ENCODE results near the gene SLC2A4RG. TPM values are rescaled to one million over a fixed set of nuclear protein-coding genes. Genes with fewer than 3 reads are reported as not detected.

SLC2A4RG gene
- total RNA-seq, 1 experiment from 2014 or later = 105 TPM

DNA sequence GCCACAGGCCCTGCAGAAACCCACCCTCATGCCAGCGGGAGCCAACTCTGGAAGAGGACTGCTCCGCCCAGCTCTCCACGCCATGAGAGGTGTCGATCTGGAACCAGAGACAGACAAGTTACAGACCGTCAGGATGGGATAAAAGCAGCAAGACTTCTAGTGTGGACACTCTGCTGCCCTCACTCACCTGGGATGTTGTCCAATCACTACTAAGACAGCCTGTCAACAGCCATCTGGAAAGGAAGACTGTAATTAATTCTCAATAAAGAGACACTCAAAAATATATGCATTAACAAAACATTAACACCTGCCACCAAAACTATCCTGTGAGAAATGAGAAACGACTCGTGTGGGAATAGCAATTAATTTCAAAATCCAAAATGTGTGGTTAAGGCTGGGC is 28.3 kb downstream of the SLC2A4RG start:
- no peak overlapping the region for H3K4me3 Mint-ChIP-seq (ENCODE audit: unreplicated experiment)
- BruUV-seq (replicated peaks) = no TSS peak
- H3K27me3 Mint-ChIP-seq (ENCODE audit: insufficient read depth, unreplicated experiment) = no peaks in the 10 kb centered on the region
- no peak for DNase-seq (ENCODE audit: unreplicated experiment)
- intact Hi-C loops (cut with micrococcal nuclease) = no loop called here
- no peak overlapping the region for H3K27ac Mint-ChIP-seq (ENCODE audit: low read depth, unreplicated experiment)
- H3K9me3 Mint-ChIP-seq (ENCODE audit: unreplicated experiment) = no peaks in the 10 kb centered on the region
- TF ChIP-seq, protein P1, sequence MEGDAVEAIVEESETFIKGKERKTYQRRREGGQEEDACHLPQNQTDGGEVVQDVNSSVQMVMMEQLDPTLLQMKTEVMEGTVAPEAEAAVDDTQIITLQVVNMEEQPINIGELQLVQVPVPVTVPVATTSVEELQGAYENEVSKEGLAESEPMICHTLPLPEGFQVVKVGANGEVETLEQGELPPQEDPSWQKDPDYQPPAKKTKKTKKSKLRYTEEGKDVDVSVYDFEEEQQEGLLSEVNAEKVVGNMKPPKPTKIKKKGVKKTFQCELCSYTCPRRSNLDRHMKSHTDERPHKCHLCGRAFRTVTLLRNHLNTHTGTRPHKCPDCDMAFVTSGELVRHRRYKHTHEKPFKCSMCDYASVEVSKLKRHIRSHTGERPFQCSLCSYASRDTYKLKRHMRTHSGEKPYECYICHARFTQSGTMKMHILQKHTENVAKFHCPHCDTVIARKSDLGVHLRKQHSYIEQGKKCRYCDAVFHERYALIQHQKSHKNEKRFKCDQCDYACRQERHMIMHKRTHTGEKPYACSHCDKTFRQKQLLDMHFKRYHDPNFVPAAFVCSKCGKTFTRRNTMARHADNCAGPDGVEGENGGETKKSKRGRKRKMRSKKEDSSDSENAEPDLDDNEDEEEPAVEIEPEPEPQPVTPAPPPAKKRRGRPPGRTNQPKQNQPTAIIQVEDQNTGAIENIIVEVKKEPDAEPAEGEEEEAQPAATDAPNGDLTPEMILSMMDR (IDR thresholded peaks at IDR 0.05; ENCODE audit: unreplicated experiment) = no peak
- ChIA-PET CTCF (interaction anchor here (0.6 to 2.9 kb wide), 2 partner anchors 18 to 216 kb away, joined by 3 to 9 read pairs; no protein-coding TSS in a partner anchor), POLR2A (interaction anchor here (0.6 to 0.8 kb wide), 3 partner anchors 97 to 352 kb away, joined by 3 read pairs; partner anchors contain the start of gene TPD52L2)
- no peaks in the 10 kb centered on the region for H3K36me3 Mint-ChIP-seq (ENCODE audit: insufficient read depth, unreplicated experiment)
- H3K4me1 Mint-ChIP-seq (ENCODE audit: insufficient read depth, unreplicated experiment) = no peaks in the 10 kb centered on the region

- no TSS peak for BruUV-seq (replicated peaks)
- Mint-ChIP-seq H3K4me1 (ENCODE audit: insufficient read depth, unreplicated experiment) (no peaks in the 10 kb centered on the region), H3K36me3 (ENCODE audit: insufficient read depth, unreplicated experiment) (no peaks in the 10 kb centered on the region), H3K27me3 (ENCODE audit: insufficient read depth, unreplicated experiment) (no peaks in the 10 kb centered on the region), H3K9me3 (ENCODE audit: unreplicated experiment) (no peaks in the 10 kb centered on the region), H3K4me3 (ENCODE audit: unreplicated experiment) (no peak overlapping the region), H3K27ac (ENCODE audit: low read depth, unreplicated experiment) (no peak overlapping the region)
- ChIA-PET POLR2A (interaction anchor here (0.5 to 0.6 kb wide), 3 partner anchors 96 to 299 kb away, joined by 3 read pairs; partner anchors contain the start of gene TPD52L2), CTCF (interaction anchor here (0.5 to 2.9 kb wide), 5 partner anchors 15 to 214 kb away, joined by 3 to 9 read pairs (median 5); no protein-coding TSS in a partner anchor)
- DNase-seq (ENCODE audit: unreplicated experiment) = no peak
- TF ChIP-seq, protein P1 (IDR thresholded peaks at IDR 0.05; ENCODE audit: unreplicated experiment) = no peak
- intact Hi-C loops (cut with micrococcal nuclease) = no loop called here
Observed at GRCh38 chr20:63768591-63769515, 29.3 kb downstream of the SLC2A4RG start.

- no peaks in the 10 kb centered on the region for H3K36me3 Mint-ChIP-seq (ENCODE audit: insufficient read depth, unreplicated experiment)
- TF ChIP-seq, protein P1 (IDR thresholded peaks at IDR 0.05; ENCODE audit: unreplicated experiment) = no peak
- DNase-seq (ENCODE audit: unreplicated experiment) = no peak
- BruUV-seq (replicated peaks) = no TSS peak
- intact Hi-C loops (cut with micrococcal nuclease) = no loop called here
- H3K27me3 Mint-ChIP-seq (ENCODE audit: insufficient read depth, unreplicated experiment) = no peaks in the 10 kb centered on the region
- POLR2A ChIA-PET = interaction anchor here (0.6 kb wide), 1 partner anchor 300 kb away, joined by 3 read pairs; no protein-coding TSS in a partner anchor
- H3K4me1 Mint-ChIP-seq (ENCODE audit: insufficient read depth, unreplicated experiment) = no peaks in the 10 kb centered on the region
- CTCF ChIA-PET = interaction anchor here (1.6 to 2.9 kb wide), 2 partner anchors 14 to 16 kb away, joined by 6 to 9 read pairs; no protein-coding TSS in a partner anchor
- no peak overlapping the region for H3K27ac Mint-ChIP-seq (ENCODE audit: low read depth, unreplicated experiment)
- no peak overlapping the region for H3K4me3 Mint-ChIP-seq (ENCODE audit: unreplicated experiment)
- no peaks in the 10 kb centered on the region for H3K9me3 Mint-ChIP-seq (ENCODE audit: unreplicated experiment)
Observed at GRCh38 chr20:63769891-63770474, 30.4 kb downstream of the SLC2A4RG start.

- H3K27ac Mint-ChIP-seq (ENCODE audit: low read depth, unreplicated experiment) = no peak overlapping the region
- CTCF ChIA-PET = no interaction called here
- DNase-seq (ENCODE audit: unreplicated experiment) = no peak
- H3K4me1 Mint-ChIP-seq (ENCODE audit: insufficient read depth, unreplicated experiment) = no peaks in the 10 kb centered on the region
- TF ChIP-seq, protein P1 (IDR thresholded peaks at IDR 0.05; ENCODE audit: unreplicated experiment) = no peak
- no peaks in the 10 kb centered on the region for H3K9me3 Mint-ChIP-seq (ENCODE audit: unreplicated experiment)
- H3K4me3 Mint-ChIP-seq (ENCODE audit: unreplicated experiment) = no peak overlapping the region
- no peaks in the 10 kb centered on the region for H3K36me3 Mint-ChIP-seq (ENCODE audit: insufficient read depth, unreplicated experiment)
- no peaks in the 10 kb centered on the region for H3K27me3 Mint-ChIP-seq (ENCODE audit: insufficient read depth, unreplicated experiment)
- POLR2A ChIA-PET = no interaction called here
- no TSS peak for BruUV-seq (replicated peaks)
- intact Hi-C loops (cut with micrococcal nuclease) = no loop called here
Observed at GRCh38 chr20:63771046-63771707, 31.6 kb downstream of the SLC2A4RG start.
